GM10847 (cell line): Measurements from ENCODE around the gene MOB4.

ENCODE experiments used
- POLR2A ChIP-seq: IDR thresholded peaks from 2 replicates; pipeline ENCODE4 v1.6.1; 2011; ENCODE audit not compliant: insufficient read length; ENCODE audit errors: extremely low read depth

MOB4 gene

GRCh38 chr2:197502201-197502600 lies 13.7 kb upstream of the MOB4 start:
- no peak for TF ChIP-seq POLR2A

DNA sequence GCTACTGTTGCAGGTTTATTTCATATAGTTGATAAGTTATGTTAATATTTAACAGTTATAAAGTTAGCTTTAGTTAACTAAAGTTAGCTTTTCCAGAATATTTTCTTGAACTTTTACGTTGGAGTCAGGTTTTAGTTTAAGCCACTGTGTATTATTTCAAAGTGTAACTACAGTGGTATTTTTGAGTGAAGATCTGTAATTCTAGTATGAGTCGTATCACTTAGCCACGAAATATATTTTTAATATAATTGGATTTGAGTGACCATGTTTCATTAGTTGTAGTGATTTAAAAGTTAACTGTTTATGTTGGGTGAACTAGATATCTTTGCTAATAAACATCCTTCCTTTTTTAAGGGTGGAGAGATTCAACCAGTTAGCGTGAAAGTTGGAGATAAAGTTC lies 13.2 kb upstream of the MOB4 start:
- no peak for TF ChIP-seq POLR2A

- no peak for TF ChIP-seq POLR2A
Measured at GRCh38 chr2:197504000-197504399, 11.9 kb upstream of the MOB4 start.

GRCh38 chr2:197504512-197504911 lies 11.4 kb upstream of the MOB4 start:
- no peak for TF ChIP-seq POLR2A

- no peak for TF ChIP-seq POLR2A
Measured at GRCh38 chr2:197506658-197507057, 9.2 kb upstream of the MOB4 start.

GRCh38 chr2:197513915-197514314 lies 2.0 kb upstream of the MOB4 start:
- TF ChIP-seq POLR2A = no peak

GRCh38 chr2:197514754-197515153 lies 1.1 kb upstream of the MOB4 start:
- no peak for TF ChIP-seq POLR2A

- TF ChIP-seq POLR2A = no peak
Measured at GRCh38 chr2:197515315-197515738, 539 bp upstream of the MOB4 start.

DNA sequence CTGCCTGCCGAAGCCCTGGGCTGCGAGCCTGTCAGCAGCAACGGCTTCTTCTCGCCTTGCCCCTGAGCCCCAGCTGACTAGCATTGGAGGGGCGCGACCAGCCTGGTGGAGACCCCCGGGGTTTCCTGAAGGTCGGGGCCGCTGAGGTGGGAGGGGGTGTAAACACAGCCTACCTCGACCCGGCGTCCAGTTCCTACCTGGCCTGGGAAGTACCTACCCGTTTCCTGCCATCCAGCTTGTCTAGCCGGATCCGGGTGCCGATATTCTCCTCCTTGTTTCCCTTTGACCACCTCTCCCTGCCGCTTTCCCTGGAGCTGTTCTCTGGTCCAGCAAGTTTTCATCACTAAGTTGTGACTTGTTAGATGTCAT lies 511 bp downstream of the MOB4 start:
- TF ChIP-seq POLR2A = no peak

DNA sequence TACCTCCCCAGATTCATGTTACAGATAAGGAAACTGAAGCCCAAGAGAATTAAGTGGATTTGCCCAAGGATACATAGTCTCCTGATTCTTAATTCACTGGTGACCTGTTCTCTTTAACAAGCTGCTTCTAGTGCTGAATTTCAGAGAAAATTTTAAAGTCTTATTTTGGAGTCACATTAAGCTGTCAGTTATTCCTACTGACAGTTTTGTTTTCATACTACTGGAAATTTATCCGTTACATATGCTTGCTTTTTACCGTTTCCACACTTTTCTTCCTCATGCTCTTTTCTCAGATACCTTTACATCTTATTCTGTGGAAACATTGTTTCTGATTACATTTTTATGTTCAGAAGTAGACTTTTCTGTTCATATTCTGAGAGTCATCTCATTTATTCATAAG lies 1.3 kb downstream of the MOB4 start:
- TF ChIP-seq POLR2A = no peak

- no peak for TF ChIP-seq POLR2A
Measured at GRCh38 chr2:197538412-197538811, 22.5 kb downstream of the MOB4 start.

- TF ChIP-seq POLR2A = no peak
Measured at GRCh38 chr2:197539734-197540133, 23.9 kb downstream of the MOB4 start.

- TF ChIP-seq POLR2A = no peak
Measured at GRCh38 chr2:197543206-197543605, 27.3 kb downstream of the MOB4 start.

DNA sequence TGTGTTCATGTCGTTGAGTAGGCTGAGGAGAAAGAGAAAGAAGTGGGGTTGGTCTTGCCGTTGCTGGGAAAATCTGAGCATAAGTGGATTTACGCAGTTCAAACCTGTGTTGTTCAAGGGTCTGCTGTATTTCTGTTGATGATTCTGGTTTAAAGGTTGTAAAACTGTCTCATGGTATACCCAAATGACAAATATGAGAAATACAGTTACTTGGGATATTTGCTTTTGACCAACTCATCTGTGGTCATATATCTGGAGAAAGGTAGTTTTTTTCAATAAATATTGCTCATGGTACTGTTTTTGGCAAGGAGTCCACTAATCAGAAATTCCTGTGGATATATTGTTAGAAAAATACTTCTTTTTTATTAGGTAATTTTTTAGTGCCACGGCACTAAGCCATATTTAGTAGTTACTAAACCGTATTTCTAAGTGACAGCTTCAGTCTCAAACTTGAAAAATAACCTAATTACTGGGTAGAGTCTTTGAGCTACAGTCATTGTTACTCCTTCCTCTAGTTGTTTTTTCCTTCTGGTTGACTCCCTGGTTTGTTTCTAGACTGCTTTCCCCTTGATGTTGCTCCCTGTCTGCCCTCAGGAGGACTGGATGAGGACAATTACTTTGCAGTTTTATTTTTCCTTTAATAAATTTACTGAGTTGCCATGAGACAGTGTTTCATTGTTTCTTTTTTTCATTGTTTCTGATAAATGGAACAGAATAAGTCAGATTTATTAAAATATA lies 31.5 kb downstream of the MOB4 start:
- TF ChIP-seq POLR2A = no peak

DNA sequence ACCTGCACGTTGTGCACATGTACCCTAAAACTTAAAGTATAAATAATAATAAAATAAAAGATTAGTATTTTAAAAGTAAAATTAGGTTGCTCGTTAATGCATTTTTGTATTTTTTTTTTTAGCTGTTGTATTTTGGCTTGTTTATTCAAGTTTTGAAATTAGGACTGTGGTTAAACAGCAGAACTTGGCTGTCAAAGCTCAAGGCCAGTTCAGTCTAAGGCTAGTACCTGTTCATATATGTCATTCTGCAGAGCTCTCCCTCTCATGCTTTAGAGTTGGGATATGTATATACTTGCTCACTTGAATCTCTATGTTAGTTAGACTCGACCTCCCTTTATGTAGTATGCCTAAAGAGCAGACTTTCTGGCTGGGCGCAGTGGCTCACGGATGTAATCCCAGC lies 32.7 kb downstream of the MOB4 start:
- TF ChIP-seq POLR2A = no peak

- no peak for TF ChIP-seq POLR2A
Measured at GRCh38 chr2:197555467-197555866, 39.6 kb downstream of the MOB4 start.

- no peak for TF ChIP-seq POLR2A
Measured at GRCh38 chr2:197556456-197556855, 40.6 kb downstream of the MOB4 start.

GRCh38 chr2:197558393-197558792 lies 42.5 kb downstream of the MOB4 start:
- TF ChIP-seq POLR2A = no peak

DNA sequence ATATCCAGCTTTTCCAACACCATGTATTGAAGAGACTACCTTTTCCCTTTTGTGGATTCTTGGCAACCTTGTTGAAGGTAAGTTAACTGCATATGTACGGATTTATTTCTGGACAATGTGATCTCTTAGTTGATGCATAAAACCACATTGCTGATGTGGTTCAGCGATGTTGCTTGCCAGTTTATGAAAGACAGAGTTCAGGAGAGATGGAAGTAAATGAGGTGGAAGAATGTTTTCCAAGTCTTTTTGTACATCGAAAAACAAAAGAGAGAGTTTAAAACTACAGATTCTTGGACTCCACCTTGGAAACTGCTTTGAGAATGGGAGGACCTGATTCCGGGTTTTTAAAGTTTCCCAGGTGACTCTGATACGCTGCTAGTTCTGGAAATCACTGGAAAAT lies 43.8 kb downstream of the MOB4 start:
- no peak for TF ChIP-seq POLR2A
